ENCODE data around the gene COL24A1.

Gene COL24A1

DNA sequence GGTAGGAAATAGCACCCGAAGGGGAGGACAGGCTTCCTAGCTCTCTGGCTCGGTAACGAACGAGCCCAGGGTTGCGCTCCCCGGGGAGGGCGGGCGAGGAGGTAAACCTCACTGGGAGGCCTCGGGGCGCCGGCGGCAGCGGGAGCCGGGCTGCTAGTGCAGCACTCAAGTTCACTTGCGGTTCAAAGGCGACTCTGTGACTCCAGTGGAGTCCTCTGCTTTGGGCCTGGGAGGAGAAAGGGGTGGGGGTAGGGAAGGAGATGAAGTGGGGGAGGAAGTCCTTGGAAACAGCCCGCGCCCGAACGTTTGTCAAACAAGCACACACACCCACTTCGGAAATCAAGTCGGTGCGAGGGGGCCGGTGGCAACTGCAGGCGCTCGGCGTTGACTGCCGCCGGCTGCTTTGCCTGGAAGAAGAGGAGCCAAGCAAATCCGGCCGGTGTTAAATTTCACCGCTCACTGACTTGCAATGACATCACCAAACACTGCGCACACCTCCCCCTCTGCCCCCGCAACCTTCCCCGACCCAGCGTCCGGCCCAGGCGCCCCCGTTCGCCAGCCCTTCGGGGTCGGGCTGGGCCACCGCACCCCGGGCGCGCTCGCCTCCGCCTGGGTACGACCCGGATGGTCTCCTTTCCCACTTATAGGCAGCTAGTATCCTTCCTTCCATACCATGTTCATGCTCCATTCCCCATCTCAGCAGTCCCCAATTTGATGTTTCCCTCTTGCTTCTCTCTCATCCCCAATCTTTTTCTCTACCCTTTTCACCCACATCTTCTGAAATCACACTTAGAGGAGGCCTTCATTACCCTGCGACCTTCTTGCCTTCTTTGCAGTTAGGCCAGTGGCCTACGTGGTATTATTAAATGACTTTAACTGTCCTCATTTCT lies at the start of gene COL24A1:
Gene COL24A1, minus strand, starts transcription at position 207 of the 890 bp plus-strand sequence. CDS start 376 bp downstream, outside the sequence.
- Histone ChIP-seq H3K27me3 (ENCODE audit: insufficient read depth, low read length) (peaks cover 66% of the 10 kb centered on the region), H3K4me1 (ENCODE audit: insufficient read depth, low read length) (no peaks in the 10 kb centered on the region), H3K9me3 (ENCODE audit: insufficient read depth, low read depth, low read length) (no peaks in the 10 kb centered on the region), H3K9ac (ENCODE audit: low read depth, low read length) (peak within 1 kb of the TSS; percentile 45; the same call in 1 of the 2 replicates), H3K4me3 (ENCODE audit: low read length) (peak within 1 kb of the TSS; percentile 72), H3K36me3 (ENCODE audit: insufficient read depth, low read depth, low read length) (no peaks in the 10 kb centered on the region), H3K27ac (ENCODE audit: low read length) (no peak within 1 kb of the TSS)

DNA sequence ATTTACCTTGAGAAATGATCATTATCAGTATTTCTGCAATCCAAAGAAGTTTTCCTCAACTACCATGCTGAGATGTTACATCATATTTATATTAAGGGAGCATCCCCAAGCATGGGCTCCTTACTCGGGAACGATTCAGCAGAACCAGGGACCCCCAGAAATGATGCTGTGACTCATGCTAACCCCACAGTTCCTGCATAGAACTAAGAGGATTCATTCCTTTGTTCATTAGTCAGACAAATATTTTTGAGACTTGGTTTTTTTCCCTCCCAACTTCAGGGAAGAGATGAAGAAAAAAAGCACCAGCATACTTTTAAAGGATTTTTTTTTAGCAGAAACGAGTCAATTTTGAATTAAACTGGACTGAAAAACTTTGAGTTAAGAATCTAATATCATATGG lies 49.2 kb upstream of the COL24A1 start:
- Histone ChIP-seq H3K9ac (ENCODE audit: low read depth, low read length) (no peak overlapping the region), H3K36me3 (ENCODE audit: insufficient read depth, low read depth, low read length) (no peaks in the 10 kb centered on the region), H3K27me3 (ENCODE audit: insufficient read depth, low read length) (no peaks in the 10 kb centered on the region), H3K4me1 (ENCODE audit: insufficient read depth, low read length) (no peaks in the 10 kb centered on the region), H3K27ac (ENCODE audit: low read length) (no peak overlapping the region), H3K4me3 (ENCODE audit: low read length) (no peak overlapping the region), H3K9me3 (ENCODE audit: insufficient read depth, low read depth, low read length) (no peaks in the 10 kb centered on the region)

DNA sequence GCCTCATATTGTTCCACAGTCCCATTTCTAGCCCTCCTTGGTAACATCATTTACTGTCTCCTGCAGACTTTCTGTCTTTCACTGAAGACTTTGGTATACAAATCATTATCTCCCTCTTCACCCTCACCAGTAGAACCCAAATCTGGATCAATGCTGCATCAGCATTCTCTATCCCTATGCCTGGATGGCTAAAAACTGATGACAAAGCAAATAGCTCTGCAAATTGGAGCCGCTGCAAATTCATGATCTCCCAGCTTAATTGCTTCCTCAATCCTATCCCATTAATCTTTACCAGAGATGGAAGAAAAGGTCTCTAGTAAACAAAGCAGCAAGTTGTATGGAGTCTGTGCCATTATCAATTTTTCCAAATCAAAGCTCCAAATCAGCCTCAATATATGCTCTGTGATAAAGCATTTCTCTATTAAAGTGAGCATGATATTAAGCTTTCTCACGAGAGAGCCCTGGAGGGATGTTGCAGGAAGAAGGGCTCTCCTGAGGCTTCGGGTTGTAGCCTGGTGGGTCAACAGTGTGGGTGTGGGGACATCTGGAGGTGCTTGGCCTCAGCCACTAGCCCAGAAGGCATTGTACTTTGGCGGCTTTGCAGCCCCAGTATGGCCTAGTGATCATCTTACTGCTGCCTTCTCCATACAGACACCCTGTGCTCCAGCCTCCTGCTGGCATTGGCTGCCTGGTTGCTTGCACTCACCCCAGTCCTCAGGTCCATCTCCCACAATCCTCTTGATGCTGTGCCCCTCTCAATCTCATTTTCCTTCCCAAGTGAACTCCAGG lies 46.2 kb upstream of the COL24A1 start:
- Histone ChIP-seq H3K27me3 (ENCODE audit: insufficient read depth, low read length) (no peaks in the 10 kb centered on the region), H3K9me3 (ENCODE audit: insufficient read depth, low read depth, low read length) (no peaks in the 10 kb centered on the region), H3K9ac (ENCODE audit: low read depth, low read length) (no peak overlapping the region), H3K4me3 (ENCODE audit: low read length) (no peak overlapping the region), H3K36me3 (ENCODE audit: insufficient read depth, low read depth, low read length) (no peaks in the 10 kb centered on the region), H3K27ac (ENCODE audit: low read length) (no peak overlapping the region), H3K4me1 (ENCODE audit: insufficient read depth, low read length) (no peaks in the 10 kb centered on the region)

DNA sequence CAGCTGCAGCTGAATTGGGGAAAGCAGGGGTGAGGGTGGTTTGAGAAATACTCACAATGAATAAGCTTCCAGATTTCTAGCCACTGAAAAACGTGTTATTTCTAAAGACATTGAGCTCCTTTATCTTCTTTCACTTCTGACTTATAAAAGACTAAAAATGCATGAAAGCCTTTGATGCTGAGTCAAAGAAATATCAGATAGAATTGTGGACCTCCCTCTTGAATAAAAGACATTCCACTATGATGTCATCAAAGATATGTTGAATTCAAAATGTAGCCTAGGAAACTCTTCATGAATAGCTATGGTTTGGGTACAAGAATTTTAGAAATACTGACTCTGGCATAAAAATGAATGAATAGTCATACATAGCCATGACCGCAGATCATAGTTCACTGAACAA lies 44.7 kb upstream of the COL24A1 start:
- Histone ChIP-seq H3K4me3 (ENCODE audit: low read length) (no peak overlapping the region), H3K27ac (ENCODE audit: low read length) (no peak overlapping the region), H3K9ac (ENCODE audit: low read depth, low read length) (no peak overlapping the region), H3K36me3 (ENCODE audit: insufficient read depth, low read depth, low read length) (no peaks in the 10 kb centered on the region), H3K27me3 (ENCODE audit: insufficient read depth, low read length) (no peaks in the 10 kb centered on the region), H3K4me1 (ENCODE audit: insufficient read depth, low read length) (peaks cover 1% of the 10 kb centered on the region; the same call in 1 of the 2 replicates), H3K9me3 (ENCODE audit: insufficient read depth, low read depth, low read length) (no peaks in the 10 kb centered on the region)

DNA sequence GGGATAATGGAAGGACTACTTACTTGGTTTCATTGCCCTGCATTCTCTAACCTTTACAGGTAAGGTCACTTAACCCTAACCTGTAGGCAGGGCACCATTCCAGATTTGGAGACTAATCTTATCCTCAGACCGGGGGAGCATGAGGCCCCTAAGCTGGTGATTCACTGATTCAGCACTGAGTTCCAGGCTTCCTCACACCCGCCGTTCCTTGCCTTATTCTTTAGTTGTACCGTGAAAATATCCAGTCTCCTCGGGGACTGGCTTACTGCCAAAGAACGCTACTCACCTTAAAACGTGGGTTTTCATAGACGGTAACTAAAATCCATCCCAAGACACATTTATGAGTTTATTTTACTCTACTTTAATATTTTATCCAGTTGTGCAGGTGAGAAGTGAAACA lies 44.3 kb upstream of the COL24A1 start:
- Histone ChIP-seq H3K9me3 (ENCODE audit: insufficient read depth, low read depth, low read length) (no peaks in the 10 kb centered on the region), H3K27ac (ENCODE audit: low read length) (no peak overlapping the region), H3K4me3 (ENCODE audit: low read length) (no peak overlapping the region), H3K27me3 (ENCODE audit: insufficient read depth, low read length) (no peaks in the 10 kb centered on the region), H3K4me1 (ENCODE audit: insufficient read depth, low read length) (peaks cover 5% of the 10 kb centered on the region; the same call in 1 of the 2 replicates), H3K36me3 (ENCODE audit: insufficient read depth, low read depth, low read length) (no peaks in the 10 kb centered on the region), H3K9ac (ENCODE audit: low read depth, low read length) (no peak overlapping the region)

DNA sequence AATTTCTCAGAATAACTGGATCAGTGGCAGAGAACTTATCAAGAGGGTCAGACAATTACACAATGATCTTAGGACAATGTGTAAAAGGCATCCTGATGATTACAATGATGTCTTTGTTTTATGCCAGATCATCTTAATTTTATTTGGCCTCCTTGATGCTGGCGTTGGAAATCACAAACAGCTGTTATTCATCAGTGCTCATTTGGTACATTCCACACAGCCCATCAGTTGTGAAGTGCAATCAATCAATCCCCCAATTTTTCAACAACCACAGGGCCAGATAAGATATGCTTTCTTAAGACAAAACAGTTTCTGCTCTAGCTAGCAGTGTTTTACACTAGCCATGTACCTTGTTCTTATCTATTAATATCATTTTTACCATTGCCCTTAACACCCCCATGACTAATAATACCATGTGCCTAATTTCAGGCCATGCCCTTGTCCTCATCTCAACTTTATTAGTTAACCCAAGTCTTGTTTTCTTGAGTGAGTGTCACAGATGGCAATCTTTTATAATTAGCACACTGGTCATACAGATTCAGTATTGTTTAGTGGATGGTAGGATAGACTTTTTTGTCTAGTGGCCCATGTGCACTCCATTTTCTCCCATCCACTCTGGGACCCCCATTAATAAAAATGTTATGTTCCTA lies 40.8 kb upstream of the COL24A1 start:
- Histone ChIP-seq H3K4me1 (ENCODE audit: insufficient read depth, low read length) (peaks cover 11% of the 10 kb centered on the region; the same call in 1 of the 2 replicates), H3K27me3 (ENCODE audit: insufficient read depth, low read length) (no peaks in the 10 kb centered on the region), H3K27ac (ENCODE audit: low read length) (no peak overlapping the region), H3K36me3 (ENCODE audit: insufficient read depth, low read depth, low read length) (no peaks in the 10 kb centered on the region), H3K4me3 (ENCODE audit: low read length) (no peak overlapping the region), H3K9me3 (ENCODE audit: insufficient read depth, low read depth, low read length) (no peaks in the 10 kb centered on the region), H3K9ac (ENCODE audit: low read depth, low read length) (no peak overlapping the region)

DNA sequence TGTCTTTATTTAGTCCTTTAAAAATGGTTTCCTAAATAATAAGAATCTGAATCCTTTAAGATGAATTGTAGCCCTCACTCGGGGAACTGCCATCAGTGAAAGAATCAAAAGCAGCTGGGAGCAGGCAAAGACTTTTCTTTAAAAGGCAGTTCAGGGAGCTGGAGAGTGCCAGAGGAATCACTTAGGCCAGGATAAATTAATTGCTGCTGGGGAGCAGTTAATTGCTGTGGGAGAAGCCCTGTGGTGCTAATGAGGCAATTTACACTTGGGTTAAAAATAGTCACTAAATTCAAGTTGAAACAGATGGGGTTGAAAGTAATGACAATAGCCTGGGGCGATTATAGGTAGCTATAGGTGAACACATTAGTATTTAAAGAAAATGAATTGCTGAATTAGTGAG lies 38.7 kb upstream of the COL24A1 start:
- Histone ChIP-seq H3K4me3 (ENCODE audit: low read length) (no peak overlapping the region), H3K27me3 (ENCODE audit: insufficient read depth, low read length) (no peaks in the 10 kb centered on the region), H3K27ac (ENCODE audit: low read length) (no peak overlapping the region), H3K9ac (ENCODE audit: low read depth, low read length) (no peak overlapping the region), H3K36me3 (ENCODE audit: insufficient read depth, low read depth, low read length) (no peaks in the 10 kb centered on the region), H3K9me3 (ENCODE audit: insufficient read depth, low read depth, low read length) (no peaks in the 10 kb centered on the region), H3K4me1 (ENCODE audit: insufficient read depth, low read length) (peaks cover 11% of the 10 kb centered on the region; the same call in 1 of the 2 replicates)

DNA sequence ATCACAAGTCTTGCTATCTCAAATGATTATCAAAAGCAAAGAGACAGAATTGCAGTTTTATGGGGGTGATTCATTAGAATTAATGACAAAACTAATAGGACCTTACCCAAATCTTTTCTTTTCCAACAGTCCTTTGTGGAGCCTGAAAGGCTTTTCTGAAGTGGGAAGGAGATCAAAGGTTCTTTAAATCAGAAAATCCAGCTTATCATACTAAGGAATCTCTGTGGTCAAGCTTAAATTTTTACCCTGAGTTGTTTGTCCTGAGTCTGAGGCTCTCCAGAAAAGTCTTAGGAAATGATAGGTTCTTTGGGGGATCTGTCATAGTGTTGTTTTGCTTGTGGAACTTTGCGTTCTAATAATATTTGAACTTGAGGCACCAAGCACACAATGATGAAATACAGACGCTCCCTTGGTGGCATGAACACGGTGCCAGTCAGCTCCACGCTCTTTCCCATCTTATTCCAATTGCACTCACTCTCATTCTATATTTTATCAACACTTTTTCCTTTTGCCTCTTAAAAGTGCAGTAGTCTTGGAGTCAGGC lies 38.0 kb upstream of the COL24A1 start:
- H3K4me3 ChIP-seq (ENCODE audit: low read length): no peak overlapping the region
- no peaks in the 10 kb centered on the region for H3K9me3 ChIP-seq (ENCODE audit: insufficient read depth, low read depth, low read length)
- H3K27me3 ChIP-seq (ENCODE audit: insufficient read depth, low read length): no peaks in the 10 kb centered on the region
- H3K36me3 ChIP-seq (ENCODE audit: insufficient read depth, low read depth, low read length): no peaks in the 10 kb centered on the region
- peaks cover 11% of the 10 kb centered on the region; the same call in 1 of the 2 replicates for H3K4me1 ChIP-seq (ENCODE audit: insufficient read depth, low read length)
- no peak overlapping the region for H3K27ac ChIP-seq (ENCODE audit: low read length)
- no peak overlapping the region for H3K9ac ChIP-seq (ENCODE audit: low read depth, low read length)

DNA sequence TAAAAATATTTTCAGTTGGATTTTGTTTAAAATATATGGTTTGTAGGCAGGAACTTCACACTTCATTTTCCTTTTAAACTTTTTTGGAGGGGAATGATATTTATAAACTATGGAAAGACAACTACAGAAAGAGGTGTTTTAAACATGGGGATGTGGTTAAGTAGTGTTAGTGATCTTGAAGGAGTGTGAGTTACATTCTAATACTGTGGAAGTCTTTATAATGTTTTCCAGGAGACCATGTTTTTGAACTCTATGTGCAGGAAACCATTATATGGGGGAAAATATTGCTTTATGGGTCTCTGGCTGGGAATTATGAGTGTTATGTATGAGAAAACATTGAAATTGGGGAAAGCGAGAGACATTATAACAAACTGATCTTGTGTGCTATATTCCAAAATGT lies 35.8 kb upstream of the COL24A1 start:
- Histone ChIP-seq H3K9ac (ENCODE audit: low read depth, low read length) (no peak overlapping the region), H3K27ac (ENCODE audit: low read length) (no peak overlapping the region), H3K4me1 (ENCODE audit: insufficient read depth, low read length) (peaks cover 11% of the 10 kb centered on the region; the same call in 1 of the 2 replicates), H3K36me3 (ENCODE audit: insufficient read depth, low read depth, low read length) (no peaks in the 10 kb centered on the region), H3K9me3 (ENCODE audit: insufficient read depth, low read depth, low read length) (no peaks in the 10 kb centered on the region), H3K27me3 (ENCODE audit: insufficient read depth, low read length) (no peaks in the 10 kb centered on the region), H3K4me3 (ENCODE audit: low read length) (no peak overlapping the region)

DNA sequence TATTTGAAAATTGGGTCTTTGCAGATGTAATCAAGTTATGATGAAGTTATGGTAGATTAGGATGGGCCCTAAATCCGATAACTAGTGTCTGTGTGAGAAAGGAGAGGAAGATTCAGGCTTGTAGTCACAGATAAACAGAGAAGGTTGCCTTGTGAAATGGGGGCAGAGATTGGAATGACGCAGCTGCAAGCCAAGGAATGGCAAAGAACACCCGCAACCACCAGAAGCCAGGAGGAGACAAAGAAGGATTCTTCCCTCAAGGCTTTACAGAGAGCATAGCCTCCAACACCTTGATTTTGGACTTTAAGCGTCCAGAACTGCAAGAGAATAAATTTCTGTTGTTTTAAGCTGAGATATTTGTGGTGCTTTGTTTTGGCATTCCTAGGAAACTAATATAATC lies 35.4 kb upstream of the COL24A1 start:
- Histone ChIP-seq H3K36me3 (ENCODE audit: insufficient read depth, low read depth, low read length) (no peaks in the 10 kb centered on the region), H3K27me3 (ENCODE audit: insufficient read depth, low read length) (no peaks in the 10 kb centered on the region), H3K9me3 (ENCODE audit: insufficient read depth, low read depth, low read length) (no peaks in the 10 kb centered on the region), H3K9ac (ENCODE audit: low read depth, low read length) (no peak overlapping the region), H3K4me3 (ENCODE audit: low read length) (no peak overlapping the region), H3K4me1 (ENCODE audit: insufficient read depth, low read length) (peaks cover 11% of the 10 kb centered on the region; the same call in 1 of the 2 replicates), H3K27ac (ENCODE audit: low read length) (no peak overlapping the region)

DNA sequence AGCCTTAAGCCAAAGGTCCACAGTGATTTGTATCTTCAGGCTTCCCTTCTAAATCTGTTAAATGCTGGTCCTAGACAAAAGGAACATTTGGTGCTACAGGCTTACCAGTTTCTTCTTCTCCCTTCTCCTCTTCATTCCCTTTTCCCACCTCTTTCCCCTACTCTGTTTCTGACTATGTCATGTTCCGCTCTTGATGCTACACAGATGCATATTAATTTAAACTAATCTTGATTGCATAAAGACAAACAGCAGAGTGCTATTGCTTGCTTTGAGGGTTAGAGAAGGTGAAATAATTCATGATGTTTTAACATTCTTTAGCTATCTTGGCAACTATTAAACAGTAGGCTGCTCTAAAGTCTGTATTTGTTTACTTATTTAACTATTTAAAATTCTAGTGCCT lies 34.3 kb upstream of the COL24A1 start:
- Histone ChIP-seq H3K27me3 (ENCODE audit: insufficient read depth, low read length) (no peaks in the 10 kb centered on the region), H3K9me3 (ENCODE audit: insufficient read depth, low read depth, low read length) (no peaks in the 10 kb centered on the region), H3K27ac (ENCODE audit: low read length) (no peak overlapping the region), H3K9ac (ENCODE audit: low read depth, low read length) (no peak overlapping the region), H3K36me3 (ENCODE audit: insufficient read depth, low read depth, low read length) (no peaks in the 10 kb centered on the region), H3K4me3 (ENCODE audit: low read length) (no peak overlapping the region), H3K4me1 (ENCODE audit: insufficient read depth, low read length) (peaks cover 5% of the 10 kb centered on the region; the same call in 1 of the 2 replicates)
